Tibial nerve (tissue), 4 donors: ENCODE results near the gene CPNE1.

ENCODE experiments used
- EP300 ChIP-seq, 2 donors: sonication (generic); formaldehyde crosslinking; IDR thresholded peaks; one replicate each; pipeline ENCODE4 v1.6.1; 2017; ENCODE audit warnings: antibody characterized with exemption in 2 of 2, mild to moderate bottlenecking in 1 of 2
- POLR2A ChIP-seq, 2 donors: fragments of 450-650 bp; IDR thresholded peaks; one replicate each; pipeline ENCODE4 v1.6.1; 2017; ENCODE audit warnings: antibody characterized with exemption in 2 of 2, mild to moderate bottlenecking in 2 of 2, moderate library complexity in 2 of 2
- TF ChIP-seq, protein P1 (sequence below), 5 experiments: fragments of 200-600 bp in 3 of 5; fragments of 450-650 bp in 2 of 5; sonication (generic) in 3 of 5; IDR thresholded peaks; one replicate each; pipeline ENCODE4 v1.5.1; 2016 to 2019; ENCODE audit warnings: antibody characterized with exemption in 5 of 5, mild to moderate bottlenecking in 3 of 5, moderate library complexity in 2 of 5

DNA sequence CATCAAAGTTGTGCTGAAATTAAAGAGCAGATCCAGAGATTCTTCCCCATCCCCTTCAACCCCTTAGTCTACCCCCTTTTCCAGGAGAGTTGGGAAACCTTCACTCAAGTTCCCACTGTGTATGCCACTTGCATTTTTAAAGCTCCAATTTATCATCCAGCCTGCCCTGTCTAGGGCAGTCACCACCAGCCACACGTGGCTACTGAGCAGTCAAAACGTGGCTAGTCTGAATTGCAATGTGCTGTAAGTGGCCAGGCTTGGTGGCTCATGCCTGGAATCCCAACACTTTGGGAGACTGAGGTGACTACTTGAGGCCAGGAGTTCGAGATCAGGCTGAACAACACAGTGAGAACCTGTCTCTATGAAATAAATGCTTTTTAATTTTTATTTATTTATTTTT is 87.9 kb downstream of the CPNE1 start:
- TF ChIP-seq, protein P1, sequence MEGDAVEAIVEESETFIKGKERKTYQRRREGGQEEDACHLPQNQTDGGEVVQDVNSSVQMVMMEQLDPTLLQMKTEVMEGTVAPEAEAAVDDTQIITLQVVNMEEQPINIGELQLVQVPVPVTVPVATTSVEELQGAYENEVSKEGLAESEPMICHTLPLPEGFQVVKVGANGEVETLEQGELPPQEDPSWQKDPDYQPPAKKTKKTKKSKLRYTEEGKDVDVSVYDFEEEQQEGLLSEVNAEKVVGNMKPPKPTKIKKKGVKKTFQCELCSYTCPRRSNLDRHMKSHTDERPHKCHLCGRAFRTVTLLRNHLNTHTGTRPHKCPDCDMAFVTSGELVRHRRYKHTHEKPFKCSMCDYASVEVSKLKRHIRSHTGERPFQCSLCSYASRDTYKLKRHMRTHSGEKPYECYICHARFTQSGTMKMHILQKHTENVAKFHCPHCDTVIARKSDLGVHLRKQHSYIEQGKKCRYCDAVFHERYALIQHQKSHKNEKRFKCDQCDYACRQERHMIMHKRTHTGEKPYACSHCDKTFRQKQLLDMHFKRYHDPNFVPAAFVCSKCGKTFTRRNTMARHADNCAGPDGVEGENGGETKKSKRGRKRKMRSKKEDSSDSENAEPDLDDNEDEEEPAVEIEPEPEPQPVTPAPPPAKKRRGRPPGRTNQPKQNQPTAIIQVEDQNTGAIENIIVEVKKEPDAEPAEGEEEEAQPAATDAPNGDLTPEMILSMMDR (IDR thresholded peaks at IDR 0.05) = no peak
- TF ChIP-seq POLR2A (IDR thresholded peaks at IDR 0.05) = no peak
- no peak for TF ChIP-seq EP300 (IDR thresholded peaks at IDR 0.05)
